Limb (tissue), 2 donors: ENCODE measurements around the gene ARHGDIA.

Experiments
- DNase-seq, 2 donors: peaks; one replicate each; pipeline ENCODE4 v3.0.0-alpha.2; 2016; ENCODE audit errors: extremely low spot score in 2 of 2

The ARHGDIA gene

GRCh38 chr17:81865733-81866439 is 5.3 kb downstream of the ARHGDIA start:
- peak in 1 of 2 donors; percentile 51 for DNase-seq

GRCh38 chr17:81865358-81865732 is 5.8 kb downstream of the ARHGDIA start:
- no peak for DNase-seq

- DNase-seq: no peak
Measured at GRCh38 chr17:81863833-81864768, 7.0 kb downstream of the ARHGDIA start.

GRCh38 chr17:81863123-81863675 is 7.9 kb downstream of the ARHGDIA start:
- DNase-seq: no peak

- DNase-seq: peak; percentile 100
Measured at GRCh38 chr17:81860756-81861568, 10.2 kb downstream of the ARHGDIA start.

GRCh38 chr17:81859906-81860755 is 11.0 kb downstream of the ARHGDIA start, which contains the start of gene P4HB:
P4HB (minus strand) TSS chr17:81860535; CDS start chr17:81860471, 64 bp downstream.
- DNase-seq: no peak

- no peak for DNase-seq
Measured at GRCh38 chr17:81858967-81859905, 11.9 kb downstream of the ARHGDIA start.

GRCh38 chr17:81858170-81858966 is 12.8 kb downstream of the ARHGDIA start:
- DNase-seq: no peak

GRCh38 chr17:81854974-81855774 is 16.0 kb downstream of the ARHGDIA start:
- DNase-seq: no peak

- no peak for DNase-seq
Measured at GRCh38 chr17:81852237-81852636, 18.9 kb downstream of the ARHGDIA start.

- no peak for DNase-seq
Measured at GRCh38 chr17:81851423-81851822, 19.7 kb downstream of the ARHGDIA start.

- no peak for DNase-seq
Measured at GRCh38 chr17:81849457-81849856, 21.7 kb downstream of the ARHGDIA start.

GRCh38 chr17:81846743-81847689 is 24.1 kb downstream of the ARHGDIA start:
- no peak for DNase-seq

GRCh38 chr17:81845881-81846742 is 25.0 kb downstream of the ARHGDIA start:
- DNase-seq: no peak

GRCh38 chr17:81845361-81845760 is 25.8 kb downstream of the ARHGDIA start:
- DNase-seq: no peak
